Effector memory CD4-positive, alpha-beta T cell (primary cell): ENCODE data around the gene RTF1.

Experiments used
- DNase-seq, 3 donors: peaks; one replicate each; pipeline ENCODE4 v3.0.0-alpha.2; 2020
- H3K27ac ChIP-seq: 2 replicates; pipeline ENCODE4 v1.7.0; 2013; ENCODE audit warnings: mild to moderate bottlenecking, low read length, moderate library complexity; ENCODE audit not compliant: insufficient read depth, poor library complexity, severe bottlenecking
- H3K27me3 ChIP-seq: replicated peaks from 2 replicates; pipeline ENCODE4 v1.7.0; 2013; ENCODE audit warnings: mild to moderate bottlenecking, low read length; ENCODE audit not compliant: insufficient read depth, control insufficient read depth, poor library complexity, severe bottlenecking
- H3K36me3 ChIP-seq: 2 replicates; pipeline ENCODE4 v1.7.0; 2013; ENCODE audit warnings: mild to moderate bottlenecking, low read length, moderate library complexity; ENCODE audit not compliant: control insufficient read depth, insufficient read depth
- H3K4me1 ChIP-seq: 2 replicates; pipeline ENCODE4 v1.7.0; 2013; ENCODE audit warnings: low read length, mild to moderate bottlenecking; ENCODE audit not compliant: control insufficient read depth, insufficient read depth, poor library complexity, severe bottlenecking
- H3K4me3 ChIP-seq: 2 replicates; pipeline ENCODE4 v1.7.0; 2013; ENCODE audit warnings: low read length, low read depth, mild to moderate bottlenecking; ENCODE audit not compliant: insufficient read depth, poor library complexity, severe bottlenecking
- H3K9me3 ChIP-seq: 2 replicates; pipeline ENCODE4 v1.7.0; 2013; ENCODE audit warnings: mild to moderate bottlenecking, low read length, moderate library complexity; ENCODE audit not compliant: control insufficient read depth

RTF1 gene

DNA sequence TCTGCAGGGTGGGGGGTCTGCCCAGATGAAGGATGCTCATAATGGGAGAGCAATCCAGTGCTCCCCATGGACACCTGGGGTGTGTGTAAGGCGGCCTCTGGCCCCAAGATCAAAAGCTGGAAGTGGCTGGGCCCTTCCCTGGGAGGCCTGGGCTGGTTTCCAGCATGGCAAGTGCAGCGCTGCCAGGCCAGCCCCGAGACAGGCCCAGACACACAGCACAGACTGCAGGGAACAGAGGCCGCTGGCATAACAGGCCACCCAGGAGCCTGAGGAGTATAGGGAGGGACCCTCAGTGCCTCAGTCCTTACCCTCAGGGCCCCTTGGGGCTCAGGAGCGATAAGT lies 86.7 kb downstream of the RTF1 start:
- Histone ChIP-seq H3K4me3 (no peak overlapping the region), H3K27me3 (peaks cover 5% of the 10 kb centered on the region), H3K36me3 (no peaks in the 10 kb centered on the region), H3K9me3 (no peaks in the 10 kb centered on the region), H3K4me1 (peaks cover 19% of the 10 kb centered on the region), H3K27ac (no peak overlapping the region)
- DNase-seq = no peak

DNA sequence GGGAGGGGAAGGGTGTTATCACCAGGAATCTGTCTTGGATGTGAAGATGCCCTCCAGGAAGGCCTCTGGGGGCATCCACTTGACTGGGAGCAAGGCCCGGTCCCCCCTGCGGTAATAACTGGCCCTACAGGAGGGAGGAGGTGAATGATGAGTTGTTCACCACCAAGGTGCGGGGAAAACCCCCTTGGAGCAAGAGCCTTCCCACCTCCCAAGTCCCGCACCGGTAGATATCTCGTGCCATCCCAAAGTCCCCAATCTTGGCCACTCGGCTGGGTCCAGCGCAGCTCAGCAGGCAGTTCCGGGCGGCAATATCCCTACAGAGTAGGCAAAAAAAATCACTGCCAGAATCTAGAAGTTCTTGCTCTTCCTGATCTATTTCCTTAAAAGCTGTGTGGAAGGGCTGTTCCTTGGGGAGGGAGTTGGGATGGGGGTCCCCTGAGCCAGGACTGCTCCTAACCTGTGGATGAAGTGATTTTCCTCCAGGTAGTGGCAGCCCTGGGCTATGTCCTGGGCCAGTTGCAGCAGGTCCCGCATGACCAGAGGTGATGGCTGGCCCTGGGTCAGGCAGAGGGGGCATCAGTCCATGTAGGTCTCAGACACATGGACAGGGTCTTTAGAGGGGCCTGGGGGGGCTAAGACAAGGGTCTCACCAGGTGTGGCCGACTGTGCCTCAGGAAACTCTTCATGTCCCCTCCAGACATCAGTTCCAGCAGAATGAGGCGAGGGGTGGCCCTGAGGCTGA lies 88.0 kb downstream of the RTF1 start:
- peaks cover 4% of the 10 kb centered on the region for H3K27me3 ChIP-seq
- H3K4me3 ChIP-seq = no peak overlapping the region
- peaks cover 19% of the 10 kb centered on the region for H3K4me1 ChIP-seq
- H3K9me3 ChIP-seq = no peaks in the 10 kb centered on the region
- H3K36me3 ChIP-seq = no peaks in the 10 kb centered on the region
- no peak for DNase-seq
- no peak overlapping the region for H3K27ac ChIP-seq

DNA sequence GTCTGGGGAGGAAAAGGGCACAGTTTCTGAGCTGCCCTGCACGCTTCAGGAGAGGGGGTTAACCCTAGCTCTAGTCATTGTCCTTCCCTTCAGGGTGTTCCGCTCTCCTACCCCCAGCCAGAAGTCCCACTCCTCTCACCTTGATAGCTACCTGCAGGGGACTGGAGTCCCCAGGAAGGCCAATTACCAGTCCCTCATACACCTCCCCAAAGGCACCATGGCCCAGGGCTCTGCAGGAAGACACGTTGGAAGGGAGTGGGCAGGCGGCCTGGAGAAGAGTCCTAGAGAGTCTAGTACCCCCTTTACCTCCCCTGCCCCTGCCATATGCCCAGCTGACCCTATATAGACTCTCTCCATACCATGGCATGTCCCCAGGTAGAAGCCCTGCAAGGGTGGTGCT lies 88.9 kb downstream of the RTF1 start:
- no peaks in the 10 kb centered on the region for H3K9me3 ChIP-seq
- peaks cover 19% of the 10 kb centered on the region for H3K4me1 ChIP-seq
- no peaks in the 10 kb centered on the region for H3K27me3 ChIP-seq
- H3K36me3 ChIP-seq = no peaks in the 10 kb centered on the region
- no peak for DNase-seq
- no peak overlapping the region for H3K27ac ChIP-seq
- no peak overlapping the region for H3K4me3 ChIP-seq

DNA sequence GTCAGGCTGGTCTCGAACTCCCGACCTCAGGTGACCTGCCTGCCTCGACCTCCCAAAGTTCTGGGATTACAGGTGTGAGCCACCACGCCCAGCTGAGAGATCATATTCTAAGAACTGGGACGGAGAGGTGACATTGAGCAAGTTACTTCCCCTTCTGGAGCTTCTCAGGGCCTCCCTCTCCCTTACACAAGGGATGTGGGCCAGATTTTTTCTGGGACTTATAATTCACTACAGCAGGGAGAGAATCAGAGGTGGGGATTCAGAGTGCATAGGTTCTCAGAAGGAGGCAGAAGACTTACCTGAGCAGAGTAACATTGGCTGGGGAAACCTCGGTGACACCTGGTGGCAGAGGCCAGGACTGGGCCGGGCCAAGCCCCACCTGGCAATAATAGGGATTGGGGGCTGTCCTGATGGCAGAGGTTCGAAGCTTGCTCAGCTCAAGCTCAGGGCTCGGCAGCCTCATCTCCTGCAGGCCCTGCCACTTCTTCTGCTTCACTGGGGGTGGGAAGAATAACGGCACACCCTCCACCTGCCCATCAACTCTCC lies 90.0 kb downstream of the RTF1 start:
- Histone ChIP-seq H3K27ac (no peak overlapping the region), H3K36me3 (no peaks in the 10 kb centered on the region), H3K4me3 (no peak overlapping the region), H3K4me1 (peaks cover 18% of the 10 kb centered on the region), H3K27me3 (peaks cover 1% of the 10 kb centered on the region), H3K9me3 (no peaks in the 10 kb centered on the region)
- DNase-seq = no peak

DNA sequence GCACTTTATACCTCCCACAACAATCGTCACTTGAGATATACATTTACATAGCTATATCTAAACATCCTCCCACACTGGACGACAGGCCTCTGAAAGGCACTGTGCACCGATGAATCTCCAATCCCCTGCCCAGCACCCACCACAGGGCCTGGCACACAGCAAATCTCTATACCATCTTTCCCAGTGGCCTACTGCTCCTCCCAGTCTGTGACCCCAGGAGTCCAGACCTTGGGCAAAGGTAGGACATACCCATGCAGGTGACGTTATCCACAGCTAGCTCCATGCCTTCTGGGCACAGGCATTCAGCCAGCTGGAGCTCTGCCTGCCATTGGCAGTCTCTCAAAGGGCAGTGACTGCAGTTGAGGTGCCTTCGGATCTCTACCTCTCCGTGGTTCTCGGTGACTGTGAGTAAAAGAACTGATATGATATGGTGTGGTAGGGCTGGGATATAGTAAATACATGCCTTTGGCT lies 91.0 kb downstream of the RTF1 start:
- Histone ChIP-seq H3K4me1 (peaks cover 18% of the 10 kb centered on the region), H3K36me3 (no peaks in the 10 kb centered on the region), H3K9me3 (no peaks in the 10 kb centered on the region), H3K4me3 (no peak overlapping the region), H3K27me3 (peaks cover 11% of the 10 kb centered on the region), H3K27ac (no peak overlapping the region)
- no peak for DNase-seq

DNA sequence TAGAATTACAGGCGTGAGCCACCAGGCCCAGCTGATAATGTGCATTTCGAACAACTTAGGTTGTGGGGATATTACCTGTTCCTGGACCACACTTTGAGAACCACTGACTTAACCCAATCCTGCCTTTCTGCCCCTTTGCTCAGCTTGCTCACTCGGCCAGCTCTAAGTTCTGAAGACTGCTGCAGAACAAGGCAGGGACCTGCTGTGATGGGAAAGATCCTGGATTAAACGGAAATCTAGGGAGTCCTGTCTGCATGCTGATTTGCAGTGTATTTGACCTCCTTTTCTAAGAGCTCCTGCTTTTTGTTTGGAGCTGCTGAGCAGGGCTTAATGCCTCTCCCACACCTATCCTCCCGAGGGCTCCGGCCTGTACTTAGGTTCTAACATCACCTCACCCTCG lies 93.8 kb downstream of the RTF1 start:
- Histone ChIP-seq H3K36me3 (no peaks in the 10 kb centered on the region), H3K4me3 (no peak overlapping the region), H3K4me1 (peaks cover 28% of the 10 kb centered on the region), H3K9me3 (no peaks in the 10 kb centered on the region), H3K27me3 (peaks cover 12% of the 10 kb centered on the region), H3K27ac (no peak overlapping the region)
- no peak for DNase-seq

DNA sequence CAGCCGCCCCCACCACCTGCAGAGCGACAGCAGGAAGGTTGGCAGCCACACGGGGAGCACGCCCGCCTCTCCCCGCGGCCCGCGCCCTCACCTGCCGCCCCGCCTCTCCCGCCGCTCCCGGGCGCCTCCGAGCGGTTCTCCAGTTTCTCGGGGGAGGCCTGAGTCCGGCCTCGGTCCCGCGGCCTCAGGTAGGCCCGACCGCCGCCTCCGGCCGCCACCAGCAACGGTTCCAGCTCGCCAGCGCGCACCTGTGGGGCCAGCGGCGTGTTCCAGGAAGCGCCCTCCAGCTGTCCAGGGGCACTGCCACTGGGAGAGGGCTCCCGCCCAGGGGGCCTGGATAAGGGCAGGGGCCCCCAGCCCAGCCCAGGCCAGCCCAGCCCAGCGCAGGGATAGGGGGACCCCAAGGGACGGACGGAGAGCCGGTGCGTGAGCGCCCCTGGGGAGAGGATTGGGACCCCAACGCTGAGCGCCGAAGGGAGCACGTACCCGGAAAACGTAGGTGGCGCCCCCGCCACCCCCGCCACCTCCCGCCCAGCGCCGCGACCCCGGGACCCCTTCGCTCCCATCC lies 94.5 kb downstream of the RTF1 start:
- Histone ChIP-seq H3K27me3 (peaks cover 12% of the 10 kb centered on the region), H3K4me1 (peaks cover 28% of the 10 kb centered on the region), H3K27ac (no peak overlapping the region), H3K36me3 (no peaks in the 10 kb centered on the region), H3K9me3 (no peaks in the 10 kb centered on the region), H3K4me3 (peak overlapping the region; percentile 57)
- DNase-seq = no peak

DNA sequence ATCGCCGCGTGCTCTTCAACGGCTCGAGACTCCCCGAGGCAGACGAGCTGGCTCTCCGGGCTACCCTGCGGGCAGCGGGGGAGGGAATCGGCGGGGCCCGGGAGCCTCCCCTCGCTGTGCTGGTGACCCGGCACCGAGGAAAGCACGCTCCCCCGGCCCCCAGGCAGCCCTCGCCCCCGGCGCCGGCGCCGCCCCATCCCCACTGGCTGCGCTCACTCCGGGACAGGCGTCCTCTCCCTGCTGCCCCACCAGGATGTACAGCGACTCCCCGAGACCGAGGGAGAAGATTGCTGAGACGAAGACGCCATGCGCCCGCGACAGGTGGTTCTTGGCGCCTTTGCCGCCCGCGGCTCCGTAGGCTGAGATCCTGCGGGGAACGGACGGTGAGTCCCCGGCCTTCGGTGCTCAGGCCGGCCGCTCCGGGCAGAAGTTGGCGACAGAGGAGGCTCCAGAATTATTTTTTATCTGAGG lies 95.0 kb downstream of the RTF1 start:
- Histone ChIP-seq H3K4me3 (peak overlapping the region; percentile 57), H3K27ac (no peak overlapping the region), H3K9me3 (no peaks in the 10 kb centered on the region), H3K36me3 (no peaks in the 10 kb centered on the region), H3K27me3 (peaks cover 12% of the 10 kb centered on the region), H3K4me1 (peaks cover 28% of the 10 kb centered on the region)
- no peak for DNase-seq

DNA sequence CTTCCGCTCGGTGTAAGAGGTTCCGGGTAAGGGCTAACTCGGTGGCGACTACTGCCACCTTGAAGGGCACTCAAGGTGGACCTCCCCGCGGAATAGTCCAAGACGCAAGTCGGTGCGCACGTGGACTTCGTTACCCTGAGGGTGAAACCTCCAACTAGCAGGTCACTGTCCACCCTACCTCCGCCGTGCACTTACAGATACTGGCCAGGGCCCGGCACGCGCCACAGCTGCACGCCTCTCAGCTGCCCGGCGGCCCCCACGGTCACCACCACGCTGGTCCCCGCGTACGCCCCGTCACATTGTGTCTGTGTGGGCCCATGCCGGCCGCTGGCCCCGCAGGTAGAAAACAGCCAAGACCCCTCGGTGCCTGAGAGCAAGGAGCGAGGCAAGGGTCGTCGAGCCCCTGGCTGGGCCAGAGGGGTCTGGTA lies 95.6 kb downstream of the RTF1 start:
- Histone ChIP-seq H3K9me3 (no peaks in the 10 kb centered on the region), H3K4me1 (peaks cover 28% of the 10 kb centered on the region), H3K27me3 (peaks cover 12% of the 10 kb centered on the region), H3K36me3 (no peaks in the 10 kb centered on the region), H3K27ac (no peak overlapping the region), H3K4me3 (peak overlapping the region; percentile 57)
- no peak for DNase-seq

DNA sequence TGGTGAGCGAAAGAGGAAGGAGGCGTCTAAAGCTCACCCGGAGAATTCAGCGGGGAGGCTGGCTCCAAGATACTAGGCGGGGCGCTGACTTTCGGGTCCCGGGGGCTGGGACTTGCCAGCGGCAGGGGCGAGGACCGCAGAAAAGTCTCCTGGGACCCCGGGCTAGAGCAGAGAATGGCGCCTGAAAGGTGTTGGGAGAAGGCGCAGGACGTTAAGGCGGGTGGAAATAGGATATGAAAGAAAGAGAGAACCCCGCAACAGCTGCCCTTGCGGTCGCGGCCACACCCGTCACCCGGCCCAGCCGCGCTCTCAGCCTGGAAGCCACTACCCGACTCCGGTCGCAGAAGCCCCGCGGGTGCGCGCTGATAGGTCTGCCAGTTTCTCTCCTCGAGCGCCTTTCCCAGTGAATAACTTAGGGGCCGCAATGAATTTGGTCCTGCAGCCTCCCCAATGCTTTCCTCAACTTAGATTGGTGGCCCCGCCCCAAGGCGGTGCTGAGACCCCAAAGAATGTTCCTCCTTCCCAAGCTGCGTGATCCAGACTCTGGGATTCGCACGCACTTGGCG lies 96.1 kb downstream of the RTF1 start:
- Histone ChIP-seq H3K9me3 (no peaks in the 10 kb centered on the region), H3K4me1 (peaks cover 28% of the 10 kb centered on the region), H3K4me3 (peak overlapping the region; percentile 57), H3K27ac (no peak overlapping the region), H3K27me3 (peaks cover 12% of the 10 kb centered on the region), H3K36me3 (peaks cover 3% of the 10 kb centered on the region)
- peak in 1 of 3 donors; percentile 29 for DNase-seq
